ENCODE results near the gene PSMB9. TPM values are rescaled to one million over a fixed set of nuclear protein-coding genes. Genes with fewer than 3 reads are reported as not detected.

Gene PSMB9
- total and polyA plus RNA-seq, 9 of the 15 experiments (the other 6 are each of a cell fraction or from before 2014, with no cell fraction given): 1.1 to 3.7 (median 2.4) TPM

- H3K4me1 ChIP-seq (replicated peaks in 1 of 2; ENCODE audit: control insufficient read depth in 2 of 2, insufficient read depth in 2 of 2, low read length in 2 of 2): peaks cover 2 to 19% of the 10 kb centered on the region in 2 experiments; a peak in 3 of 5 replicates
- TF ChIP-seq ETS1 (conservative IDR thresholded peaks at IDR 0.05; ENCODE audit: control insufficient read depth, low read depth, low read length) (no peak), DIDO1 (tag; IDR thresholded peaks at IDR 0.05; ENCODE audit: low read depth) (no peak), MBD2 (IDR thresholded peaks at IDR 0.05; ENCODE audit: borderline replicate concordance, low read depth) (no peak), ZMIZ1 (IDR thresholded peaks at IDR 0.05; ENCODE audit: low read depth in 2 of 2, low read length in 2 of 2) (no peak), PRDM10 (IDR thresholded peaks at IDR 0.05; ENCODE audit: partially characterized antibody) (no peak), AFF1 (IDR thresholded peaks at IDR 0.05; ENCODE audit: low read depth in 1 of 2, partially characterized antibody in 2 of 2) (no peak), FOXA1 (IDR thresholded peaks at IDR 0.05; ENCODE audit: borderline replicate concordance) (no peak), EGR1 (conservative IDR thresholded peaks at IDR 0.05) (no peak), GTF2E2 (tag; IDR thresholded peaks at IDR 0.05) (no peak), PML (IDR thresholded peaks at IDR 0.05; ENCODE audit: low read length) (no peak)
Observed at GRCh38 chr6:32847795-32848194, 6.2 kb upstream of the PSMB9 start.

More at GRCh38 chr6:32847795-32848194, 6.2 kb upstream of the PSMB9 start:
- Histone ChIP-seq H4K20me1 (replicated peaks; ENCODE audit: control insufficient read depth, insufficient read depth, low read length) (no peaks in the 10 kb centered on the region; the same call in 1 of the 2 replicates), H3K9me1 (ENCODE audit: control insufficient read depth, insufficient read depth, low read length) (no peaks in the 10 kb centered on the region), H3K9me3 (replicated peaks; ENCODE audit: control insufficient read depth, insufficient read depth, low read depth, low read length) (no peaks in the 10 kb centered on the region), H3K4me3 (no peak overlapping the region), H2AFZ (ENCODE audit: low read depth, low read length) (no peak overlapping the region), H3K79me2 (ENCODE audit: control insufficient read depth, insufficient read depth, low read length) (no peaks in the 10 kb centered on the region), H3K36me3 (ENCODE audit: control insufficient read depth, insufficient read depth, low read length) (no peaks in the 10 kb centered on the region), H3K9ac (ENCODE audit: insufficient read depth in 1 of 2, low read depth in 2 of 2, low read length in 2 of 2) (no peak overlapping the region), H3K27me3 (ENCODE audit: control insufficient read depth in 2 of 2, insufficient read depth in 2 of 2, low read length in 2 of 2) (peaks cover 12 to 59% of the 10 kb centered on the region in 2 experiments; a peak in 4 of 5 replicates), H3K27ac (ENCODE audit: extremely low read depth, low read depth, low read length) (no peak overlapping the region), H3K4me2 (ENCODE audit: insufficient read depth, low read length) (no peak overlapping the region)
- ChIA-PET POLR2A (no interaction called here), CTCF (ENCODE audit: low intra/inter-chr PET ratio) (no interaction called here)
- 15% methylated on average over 8 of the region's 8 CpGs for WGBS (ENCODE audit: insufficient coverage, low coverage, missing lambda C conversion rate)
- FAIRE-seq (no peak), DNase-seq (ENCODE audit: extremely low read depth in 1 of 4, low spot score in 3 of 4) (no peak), ATAC-seq (no peak)
- intact Hi-C loops (cut with micrococcal nuclease): no loop called here
- in situ Hi-C loops (cut with MboI): no loop called here
- no TSS peak for BruUV-seq (replicated peaks)

Measured in K562 (cell line).